ENCODE data around the gene NSA2. TPM values are rescaled to one million over a fixed set of nuclear protein-coding genes. Genes with fewer than 3 reads are reported as not detected.

NSA2 gene

DNA sequence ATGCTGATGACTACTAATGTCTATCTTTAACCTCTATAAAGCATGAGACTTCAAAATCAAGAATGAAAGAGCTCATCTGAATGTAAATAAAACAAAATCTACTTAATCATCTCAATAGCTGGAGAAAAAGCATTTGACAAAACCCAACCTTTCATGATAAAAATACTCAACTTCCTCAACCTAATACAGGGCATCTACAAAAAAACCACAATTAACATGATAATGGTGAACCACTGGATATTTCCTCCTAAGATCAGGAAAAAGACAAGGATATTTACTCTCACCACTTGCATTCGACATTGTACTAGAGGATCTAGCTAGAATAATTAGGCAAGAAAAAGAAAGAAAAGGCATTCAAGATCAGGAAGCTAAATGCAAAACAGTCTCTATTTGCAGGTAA lies 49.8 kb downstream of the NSA2 start:
- Histone ChIP-seq H4K5ac (ENCODE audit: low read length) (no peak overlapping the region), H2BK120ac (ENCODE audit: low read depth, low read length) (no peak overlapping the region), H2BK15ac (replicated peaks; ENCODE audit: low read depth) (no peak overlapping the region), H3K79me1 (ENCODE audit: low read length) (no peaks in the 10 kb centered on the region), H2BK5ac (ENCODE audit: low read length) (no peak overlapping the region), H3K56ac (ENCODE audit: low read length) (no peak overlapping the region), H3K4ac (ENCODE audit: low read depth, low read length) (no peak overlapping the region), H4K8ac (ENCODE audit: low read depth, low read length) (no peak overlapping the region), H3K36me3 (ENCODE audit: control insufficient read depth, insufficient read depth, low read length) (no peaks in the 10 kb centered on the region), H3K4me2 (ENCODE audit: low read length) (no peak overlapping the region), H2AK5ac (ENCODE audit: low read length) (no peak overlapping the region), H3K27me3 (ENCODE audit: insufficient read depth, low read length, poor library complexity) (no peaks in the 10 kb centered on the region), H3K79me2 (ENCODE audit: control insufficient read depth, insufficient read depth, low read length) (peaks cover 20% of the 10 kb centered on the region), H3K4me1 (ENCODE audit: control insufficient read depth, low read depth, low read length) (peaks cover 7% of the 10 kb centered on the region), H3K9ac (ENCODE audit: low read length) (no peak overlapping the region), H3K4me3 (ENCODE audit: low read length) (no peak overlapping the region), H3K23ac (ENCODE audit: low read length) (no peak overlapping the region), H3K18ac (ENCODE audit: low read length) (no peak overlapping the region), H3K27ac (ENCODE audit: low read depth, low read length) (no peak overlapping the region)
- no CpG with 5 or more reads among the region's 1 CpG for WGBS (ENCODE audit: extremely low coverage, insufficient coverage, low lambda C conversion rate)
- peak; percentile 79 for DNase-seq

DNA sequence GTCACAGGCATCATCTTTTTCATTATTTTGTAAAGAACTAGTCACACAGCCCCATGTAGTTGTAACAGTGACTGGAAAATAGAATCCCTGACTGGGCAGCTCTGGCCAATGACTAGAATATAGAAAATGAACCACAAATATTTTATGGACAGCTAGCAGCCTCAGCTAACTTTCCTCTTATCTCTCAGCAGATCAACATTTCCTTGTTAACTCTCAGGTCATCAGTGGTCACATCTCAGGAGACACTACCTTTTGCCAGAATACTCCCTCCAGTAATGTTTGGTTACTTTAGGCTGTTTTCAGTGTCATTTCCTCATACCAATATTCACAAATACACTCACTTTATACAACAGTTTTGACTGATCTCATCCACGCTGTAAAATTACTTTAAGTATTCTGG lies 55.2 kb downstream of the NSA2 start:
- H3K79me1 ChIP-seq (ENCODE audit: low read length): peaks cover 2% of the 10 kb centered on the region
- 100% methylated on average over 1 of the region's 1 CpG for WGBS (ENCODE audit: extremely low coverage, insufficient coverage, low lambda C conversion rate)

DNA sequence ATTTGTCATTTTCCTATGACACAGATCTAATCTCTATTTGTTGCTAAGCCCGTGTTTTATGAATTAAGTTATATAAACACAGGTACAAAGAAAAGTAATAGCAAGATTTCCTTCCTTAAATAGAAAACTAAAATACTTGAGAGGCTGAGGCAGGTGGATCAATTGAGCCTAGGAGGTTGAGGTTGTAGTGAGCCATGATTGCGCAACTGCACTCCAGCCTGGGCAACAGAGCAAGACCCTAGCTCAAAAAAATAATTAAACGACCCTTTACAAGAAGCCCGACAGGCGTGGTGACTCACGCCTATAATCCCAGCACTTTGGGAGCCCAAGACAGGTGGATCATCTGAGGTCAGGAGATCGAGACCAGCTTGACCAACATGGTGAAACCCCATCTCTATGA lies 62.4 kb downstream of the NSA2 start:
- no CpG with 5 or more reads among the region's 7 CpGs for WGBS (ENCODE audit: extremely low coverage, insufficient coverage, low lambda C conversion rate)
- H3K27ac ChIP-seq (ENCODE audit: low read depth, low read length): no peak overlapping the region
- no peak overlapping the region for H4K5ac ChIP-seq (ENCODE audit: low read length)
- no peak for DNase-seq
- H3K4me3 ChIP-seq (ENCODE audit: low read length): no peak overlapping the region
- H3K27me3 ChIP-seq (ENCODE audit: insufficient read depth, low read length, poor library complexity): no peaks in the 10 kb centered on the region
- H3K79me1 ChIP-seq (ENCODE audit: low read length): peaks cover 6% of the 10 kb centered on the region
- H2AK5ac ChIP-seq (ENCODE audit: low read length): no peak overlapping the region
- H3K4ac ChIP-seq (ENCODE audit: low read depth, low read length): no peak overlapping the region
- no peaks in the 10 kb centered on the region for H3K36me3 ChIP-seq (ENCODE audit: control insufficient read depth, insufficient read depth, low read length)
- H4K8ac ChIP-seq (ENCODE audit: low read depth, low read length): no peak overlapping the region
- H3K9ac ChIP-seq (ENCODE audit: low read length): no peak overlapping the region
- H2BK120ac ChIP-seq (ENCODE audit: low read depth, low read length): no peak overlapping the region
- H3K4me1 ChIP-seq (ENCODE audit: control insufficient read depth, low read depth, low read length): no peaks in the 10 kb centered on the region
- H3K56ac ChIP-seq (ENCODE audit: low read length): no peak overlapping the region
- no peak overlapping the region for H2BK5ac ChIP-seq (ENCODE audit: low read length)
- no peak overlapping the region for H3K4me2 ChIP-seq (ENCODE audit: low read length)
- no peak overlapping the region for H2BK15ac ChIP-seq (replicated peaks; ENCODE audit: low read depth)
- H3K23ac ChIP-seq (ENCODE audit: low read length): no peak overlapping the region
- H3K18ac ChIP-seq (ENCODE audit: low read length): no peak overlapping the region
- H3K79me2 ChIP-seq (ENCODE audit: control insufficient read depth, insufficient read depth, low read length): peaks cover 18% of the 10 kb centered on the region

More for the DNA sequence above, 55.2 kb downstream of the NSA2 start:
- no peak overlapping the region for H2AK5ac ChIP-seq (ENCODE audit: low read length)
- H3K79me2 ChIP-seq (ENCODE audit: control insufficient read depth, insufficient read depth, low read length): peaks cover 27% of the 10 kb centered on the region
- H3K56ac ChIP-seq (ENCODE audit: low read length): no peak overlapping the region
- H3K18ac ChIP-seq (ENCODE audit: low read length): no peak overlapping the region
- H4K8ac ChIP-seq (ENCODE audit: low read depth, low read length): no peak overlapping the region
- H2BK15ac ChIP-seq (replicated peaks; ENCODE audit: low read depth): no peak overlapping the region
- H3K4me2 ChIP-seq (ENCODE audit: low read length): no peak overlapping the region
- no peak overlapping the region for H3K4me3 ChIP-seq (ENCODE audit: low read length)
- H4K5ac ChIP-seq (ENCODE audit: low read length): no peak overlapping the region
- H3K23ac ChIP-seq (ENCODE audit: low read length): no peak overlapping the region
- no peak for DNase-seq
- H3K27me3 ChIP-seq (ENCODE audit: insufficient read depth, low read length, poor library complexity): no peaks in the 10 kb centered on the region
- H2BK120ac ChIP-seq (ENCODE audit: low read depth, low read length): no peak overlapping the region
- H3K4ac ChIP-seq (ENCODE audit: low read depth, low read length): no peak overlapping the region
- no peak overlapping the region for H2BK5ac ChIP-seq (ENCODE audit: low read length)
- H3K9ac ChIP-seq (ENCODE audit: low read length): no peak overlapping the region
- H3K27ac ChIP-seq (ENCODE audit: low read depth, low read length): no peak overlapping the region
- H3K36me3 ChIP-seq (ENCODE audit: control insufficient read depth, insufficient read depth, low read length): no peaks in the 10 kb centered on the region
- peaks cover 14% of the 10 kb centered on the region for H3K4me1 ChIP-seq (ENCODE audit: control insufficient read depth, low read depth, low read length)

Small RNA genes lying within 50 kb of the gene (small RNA-seq; reads per million reads assigned to genes)
- not detected for gene RNU6-658P (ENCODE audit: insufficient read depth)
